ENCODE measurements around the gene PLAC1. TPM values are rescaled to one million over a fixed set of nuclear protein-coding genes. Genes with fewer than 3 reads are reported as not detected.

Gene PLAC1
- total and polyA plus RNA-seq, 2 of the 4 experiments (the other 2 are of a cell fraction), result 0.36 to 0.74 TPM

- 65% methylated on average over 11 of the region's 52 CpGs; no CpG with 5 or more reads in 1 of the 2 experiments for WGBS, 2 experiments (ENCODE audit: extremely low coverage in 2 of 2, insufficient read length in 1 of 2)
- ATAC-seq (ENCODE audit: low read depth), result no peak
- no peak for DNase-seq
- Histone ChIP-seq H2BK5ac (ENCODE audit: low read depth, low read length, poor library complexity, severe bottlenecking) (no peak overlapping the region), H4K20me1 (ENCODE audit: insufficient read depth, low read length) (peaks cover 12% of the 10 kb centered on the region; the same call in 1 of the 2 replicates), H3K14ac (replicated peaks; ENCODE audit: low read depth, low read length) (no peak overlapping the region), H3K9me3 (ENCODE audit: control insufficient read depth, insufficient read depth, low read length) (no peaks in the 10 kb centered on the region), H3K27me3 (ENCODE audit: control insufficient read depth, insufficient read depth, low read length) (no peaks in the 10 kb centered on the region), H3K9me1 (ENCODE audit: insufficient read depth, low read length) (0 out of 2 replicates have a peak, but pooled peaks cover 2% of the 10 kb centered on the region), H2AK9ac (replicated peaks; ENCODE audit: low read depth, low read length, poor library complexity) (no peak overlapping the region), H3K4me1 (ENCODE audit: control insufficient read depth, insufficient read depth, low read length) (peaks cover 5% of the 10 kb centered on the region; the same call in 1 of the 2 replicates), H2AFZ (replicated peaks; ENCODE audit: low read length, poor library complexity) (no peak overlapping the region), H3K36me3 (ENCODE audit: control insufficient read depth, insufficient read depth, low read length) (peaks cover 22% of the 10 kb centered on the region), H3K18ac (ENCODE audit: low read depth, low read length) (no peak overlapping the region), H4K91ac (ENCODE audit: insufficient read depth, low read depth, low read length) (no peak overlapping the region), H2BK15ac (ENCODE audit: low read depth, low read length) (no peak overlapping the region), H3K56ac (ENCODE audit: extremely low read depth, insufficient read depth, low read length) (no peak overlapping the region), H3K4me3 (ENCODE audit: insufficient read depth, low read depth, low read length) (no peak overlapping the region), H2BK120ac (ENCODE audit: low read depth, low read length) (no peak overlapping the region), H3K27ac (ENCODE audit: insufficient read depth, low read length) (peak overlapping the region; percentile 40; the same call in 1 of the 2 replicates), H2BK20ac (ENCODE audit: low read depth, low read length) (no peak overlapping the region), H3K23ac (ENCODE audit: low read depth, low read length) (no peak overlapping the region), H4K5ac (ENCODE audit: low read depth, low read length) (no peak overlapping the region), H3K79me1 (ENCODE audit: low read depth in 1 of 2, low read length in 2 of 2) (peaks cover 0 to 11% of the 10 kb centered on the region in 2 experiments; a peak in 2 of 4 replicates), H2AK5ac (ENCODE audit: low read depth, low read length) (0 out of 2 replicates have a peak overlapping the region, but pooled peaks have one; percentile 3), H4K8ac (ENCODE audit: low read depth in 2 of 2, low read length in 2 of 2) (no peak overlapping the region), H3K4ac (ENCODE audit: low read depth, low read length) (no peak overlapping the region), H3K9ac (ENCODE audit: low read depth, low read length) (no peak overlapping the region), H3K4me2 (ENCODE audit: low read depth, low read length) (no peak overlapping the region)
- TF ChIP-seq CEBPB (IDR thresholded peaks at IDR 0.05; ENCODE audit: low read depth, low read length) (no peak), MAFK (IDR thresholded peaks at IDR 0.05; ENCODE audit: low read depth, low read length) (no peak)
- in situ Hi-C loops (cut with MboI; ENCODE audit: low sequenced_read_pairs) (no loop called here), intact Hi-C loops (cut with micrococcal nuclease) (no loop called here), dilution Hi-C loops (cut with HindIII; ENCODE audit: low sequenced_read_pairs, unreplicated experiment) (no loop called here)
- ChIA-PET POLR2A (ENCODE audit: unreplicated experiment) (interaction anchor here (0.6 kb wide), 1 partner anchor 166 kb away, joined by 10 read pairs; no protein-coding TSS in a partner anchor), CTCF (no interaction called here)
- no TSS peak for BruUV-seq (replicated peaks)
Measured at GRCh38 chrX:134544513-134545151, 113.6 kb downstream of the PLAC1 start.

Measured in IMR-90 (cell line).